MM.1S (cell line): Measurements from ENCODE around the gene FAM120B.

Experiments used
- EZH2 ChIP-seq: fragments of 300-600 bp; sonication (generic); optimal IDR thresholded peaks from 2 replicates; pipeline ENCODE3; 2017; ENCODE audit warnings: low read depth, mild to moderate bottlenecking, antibody characterized with exemption, low read length, mixed read lengths
- EZH2phosphoT487 ChIP-seq: fragments of 300-600 bp; sonication (generic); IDR thresholded peaks from 2 replicates; pipeline ENCODE4 v1.6.1; 2018; ENCODE audit warnings: antibody characterized with exemption, low read length

- TF ChIP-seq EZH2phosphoT487 (no peak), EZH2 (no peak)
These were observed 11.6 kb upstream of the FAM120B start for GRCh38 chr6:170294813-170295509.
